Hepatocyte (in vitro differentiated cells): Measurements from ENCODE around the gene TBC1D22B. TPM values are rescaled to one million over a fixed set of nuclear protein-coding genes. Genes with fewer than 3 reads are reported as not detected.
A peak's percentile ranks its signal among the peaks of the same experiment; 100 is the strongest.

Experiments
- DNase-seq: peaks from one replicate; pipeline ENCODE4 v3.0.0-alpha.2; 2016; ENCODE audit warnings: low spot score
- H2AFZ ChIP-seq: fragments of 200-600 bp; sonication (generic); 2 replicates; pipeline ENCODE4 v1.6.0; 2016; ENCODE audit warnings: antibody characterized with exemption, mild to moderate bottlenecking
- H3K27ac ChIP-seq: fragments of 200-600 bp; sonication (generic); 2 replicates; pipeline ENCODE4 v1.5.1; 2016; ENCODE audit warnings: mild to moderate bottlenecking
- H3K27me3 ChIP-seq: fragments of 200-600 bp; sonication (generic); 2 replicates; pipeline ENCODE4 v1.6.1; 2016
- H3K36me3 ChIP-seq: fragments of 200-600 bp; sonication (generic); replicated peaks from 2 replicates; pipeline ENCODE4 v1.5.1; 2016; ENCODE audit warnings: low read depth; ENCODE audit not compliant: insufficient read depth
- H3K4me1 ChIP-seq: fragments of 200-600 bp; sonication (generic); 2 replicates; pipeline ENCODE4 v1.5.1; 2016; ENCODE audit warnings: mild to moderate bottlenecking, moderate library complexity; ENCODE audit not compliant: insufficient read depth
- H3K4me2 ChIP-seq: fragments of 200-600 bp; sonication (generic); 2 replicates; pipeline ENCODE4 v1.6.0; 2016
- H3K4me3 ChIP-seq: fragments of 200-600 bp; sonication (generic); 2 replicates; pipeline ENCODE4 v1.5.1; 2016; ENCODE audit warnings: mild to moderate bottlenecking
- H3K79me2 ChIP-seq: fragments of 200-600 bp; sonication (generic); 2 replicates; pipeline ENCODE4 v1.6.0; 2017; ENCODE audit warnings: mild to moderate bottlenecking
- H3K9me2 ChIP-seq: fragments of 200-600 bp; sonication (generic); replicated peaks from 2 replicates; pipeline ENCODE4 v1.6.0; 2017; ENCODE audit warnings: mild to moderate bottlenecking; ENCODE audit not compliant: insufficient read depth
- H3K9me3 ChIP-seq: fragments of 200-600 bp; sonication (generic); 2 replicates; pipeline ENCODE4 v1.5.1; 2016; ENCODE audit warnings: low read depth, mild to moderate bottlenecking
- H4K20me1 ChIP-seq: fragments of 200-600 bp; sonication (generic); 2 replicates; pipeline ENCODE4 v1.6.0; 2016; ENCODE audit warnings: mild to moderate bottlenecking; ENCODE audit not compliant: insufficient read depth, poor library complexity, severe bottlenecking
- CTCF ChIP-seq: fragments of 200-600 bp; sonication (generic); IDR thresholded peaks from 2 replicates; pipeline ENCODE4 v1.5.1; 2016; ENCODE audit warnings: antibody characterized with exemption, mild to moderate bottlenecking; ENCODE audit not compliant: poor library complexity
- EZH2 ChIP-seq: fragments of 200-600 bp; sonication (generic); IDR thresholded peaks from 2 replicates; pipeline ENCODE4 v1.6.1; 2016; ENCODE audit warnings: antibody characterized with exemption, mild to moderate bottlenecking, borderline replicate concordance
- EZH2phosphoT487 ChIP-seq: fragments of 200-600 bp; sonication (generic); IDR thresholded peaks from one replicate; pipeline ENCODE4 v1.6.1; 2018; ENCODE audit warnings: antibody characterized with exemption, mild to moderate bottlenecking, low read depth, moderate library complexity; ENCODE audit not compliant: unreplicated experiment, severe bottlenecking
- WGBS: methylation state at CpG from one replicate; pipeline ENCODE4 v1.1.6; 2016; ENCODE audit warnings: low lambda C conversion rate; ENCODE audit errors: missing lambda C conversion rate; 5-methylcytosine and 5-hydroxymethylcytosine counted together
- polyA plus RNA-seq: library from polyadenylated mRNA; unstranded; fragments of >200 nt; fragmentation: Nextera tagmentation; extraction: Ambion mirVana; gene quantifications from 2 replicates; pipeline ENCODE4 v1.2.1, GENCODE V29; 2016
- small RNA-seq: library from RNA; depleted of rRNA; stranded (forward); fragments of <200 nt; gene quantifications from one replicate; pipeline ENCODE3, GENCODE V24; 2014
- total RNA-seq: library from RNA; depleted of rRNA; stranded (reverse); fragments of >200 nt; gene quantifications from 2 replicates; pipeline ENCODE4 v1.2.3, GENCODE V29; 2014

Gene TBC1D22B
- total and polyA plus RNA-seq, 2 experiments from 2014 or later, result 5.2 to 8.2 TPM

- WGBS, result 36% methylated on average over 2 of the region's 2 CpGs
- DNase-seq, result peak; percentile 84
- Histone ChIP-seq H3K9me2 (no peaks in the 10 kb centered on the region), H4K20me1 (no peaks in the 10 kb centered on the region), H3K9me3 (no peaks in the 10 kb centered on the region), H3K79me2 (no peaks in the 10 kb centered on the region), H3K27me3 (no peaks in the 10 kb centered on the region), H3K36me3 (no peaks in the 10 kb centered on the region), H3K27ac (no peak overlapping the region), H3K4me2 (no peak overlapping the region), H3K4me1 (no peaks in the 10 kb centered on the region), H2AFZ (no peak overlapping the region), H3K4me3 (no peak overlapping the region)
- peak; percentile 68 for TF ChIP-seq CTCF
- TF ChIP-seq EZH2, result no peak
- TF ChIP-seq EZH2phosphoT487, result no peak
These were observed 124.0 kb downstream of the TBC1D22B start for GRCh38 chr6:37381579-37381978.

Small RNA genes within 50 kb of the gene (small RNA-seq; reads per million reads assigned to genes)
- gene AL096712.1, result not detected
- gene RN7SL273P, result not detected

Other genes starting within 250 kb of the TBC1D22B start
- gene PIM1, start 87.6 kb upstream of the TBC1D22B start, total RNA-seq, result 71.3 and 81.0 TPM in 2 replicates
- gene PIM1, start 87.6 kb upstream of the TBC1D22B start, polyA plus RNA-seq, result 96.6 and 99.1 TPM in 2 replicates
- 0.87 and 2.7 TPM in 2 replicates for gene TMEM217, start 372 bp downstream of the TBC1D22B start, total RNA-seq
- gene TMEM217, start 372 bp downstream of the TBC1D22B start, polyA plus RNA-seq, result 2.1 and 4.8 TPM in 2 replicates
- 25.1 and 30.6 TPM in 2 replicates for gene RNF8, start 96.2 kb downstream of the TBC1D22B start, total RNA-seq
- gene RNF8, start 96.2 kb downstream of the TBC1D22B start, polyA plus RNA-seq, result 24.4 and 30.8 TPM in 2 replicates
- 22.6 and 34.4 TPM in 2 replicates for gene CMTR1, start 175.4 kb downstream of the TBC1D22B start, total RNA-seq
- gene CMTR1, start 175.4 kb downstream of the TBC1D22B start, polyA plus RNA-seq, result 22.5 and 22.6 TPM in 2 replicates
- gene CCDC167, start 242.1 kb downstream of the TBC1D22B start, total RNA-seq, result 17.8 and 32.5 TPM in 2 replicates
- gene CCDC167, start 242.1 kb downstream of the TBC1D22B start, polyA plus RNA-seq, result 60.5 and 66.1 TPM in 2 replicates